Left forelimb (tissue), 1 donor: Measurements from ENCODE around the gene CMTM4.
"Not testable (repeated sequence)": the region's sequence is repeated elsewhere in the genome, so short reads cannot be mapped to it uniquely, and the experiment has no call there.

Experiments used
- DNase-seq: peaks from one replicate; pipeline ENCODE4 v3.0.0-alpha.2; 2018; ENCODE audit warnings: low spot score

The CMTM4 gene

GRCh38 chr16:66641387-66641786, 55.2 kb downstream of the CMTM4 start:
- no peak for DNase-seq

GRCh38 chr16:66640724-66641314, 55.7 kb downstream of the CMTM4 start:
- DNase-seq, result no peak

- DNase-seq, result no peak
Observed at GRCh38 chr16:66639091-66639885, 57.3 kb downstream of the CMTM4 start.

DNA sequence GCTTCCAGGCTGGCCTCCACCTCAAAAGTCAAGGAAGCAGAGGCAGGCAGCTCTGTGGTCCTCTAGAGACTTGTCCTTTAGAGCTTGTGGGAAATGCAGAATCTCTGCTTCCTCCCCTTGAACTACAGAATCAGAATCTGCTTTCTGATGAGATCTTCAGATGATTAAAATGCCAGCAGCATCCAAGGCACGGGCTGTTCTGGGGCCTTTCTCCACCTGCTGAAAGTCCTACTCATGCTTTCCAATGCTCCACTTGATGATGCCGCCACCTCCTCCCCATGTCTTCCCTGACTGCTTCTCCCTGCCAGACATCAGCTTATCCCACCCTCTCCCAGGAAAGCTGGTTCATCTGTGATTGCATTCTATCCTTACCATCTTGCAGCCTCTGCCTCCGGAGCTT, 58.7 kb downstream of the CMTM4 start:
- no peak for DNase-seq

DNA sequence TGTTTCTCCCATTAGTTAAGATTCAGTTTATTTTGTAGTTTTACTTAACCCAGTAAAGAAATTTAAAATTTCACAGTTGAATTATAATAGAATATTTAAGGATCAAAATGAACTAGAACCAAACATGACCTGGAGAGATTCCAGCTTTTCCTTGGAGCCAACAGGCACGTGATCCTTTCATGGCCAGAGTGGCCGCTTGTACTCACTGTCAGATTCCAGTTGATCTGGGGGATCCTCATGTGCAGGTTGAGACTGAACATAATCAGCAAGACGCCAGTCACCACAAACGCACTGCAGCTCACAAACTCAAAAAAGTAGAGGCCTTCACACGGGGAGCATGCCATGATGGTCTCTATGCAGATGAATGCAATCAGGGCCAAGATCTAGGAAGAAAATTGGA, 60.3 kb downstream of the CMTM4 start:
- no peak for DNase-seq

- no peak for DNase-seq
Observed at GRCh38 chr16:66635406-66635805, 61.1 kb downstream of the CMTM4 start.

DNA sequence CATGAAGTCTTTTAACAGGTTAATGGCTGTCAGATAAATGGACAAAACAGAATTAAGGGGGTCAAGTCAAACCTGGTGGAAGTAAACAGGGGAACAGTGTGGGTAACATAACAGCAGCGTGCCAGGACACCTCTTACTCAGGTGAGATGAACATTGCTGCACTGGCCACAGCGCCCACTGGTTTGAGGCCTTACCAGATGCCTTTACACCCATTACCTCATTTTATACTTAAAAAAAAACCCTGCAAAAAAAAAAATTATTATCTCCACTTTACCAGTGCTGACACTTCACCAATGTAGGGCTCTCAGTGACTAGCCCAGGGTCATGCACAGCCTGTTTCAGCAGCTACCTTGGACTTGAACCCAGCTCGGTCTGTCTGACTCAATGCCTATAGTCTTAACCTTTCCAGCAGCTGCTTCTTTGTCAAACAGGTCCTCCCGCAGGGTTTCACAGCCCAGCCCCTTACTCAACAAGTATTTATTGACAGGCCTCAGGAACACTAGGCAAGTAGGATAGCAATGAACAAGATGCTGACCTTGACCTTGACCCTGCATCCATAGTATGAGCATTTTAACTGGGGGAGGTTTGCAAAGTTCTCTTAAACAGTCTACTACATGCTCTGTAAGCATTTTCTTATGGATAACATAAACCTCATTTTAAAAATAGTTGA, 61.9 kb downstream of the CMTM4 start:
- no peak for DNase-seq

GRCh38 chr16:66631558-66631957, 65.0 kb downstream of the CMTM4 start:
- not testable (repeated sequence) for DNase-seq

GRCh38 chr16:66630561-66631260, 65.8 kb downstream of the CMTM4 start:
- not testable (repeated sequence) for DNase-seq

DNA sequence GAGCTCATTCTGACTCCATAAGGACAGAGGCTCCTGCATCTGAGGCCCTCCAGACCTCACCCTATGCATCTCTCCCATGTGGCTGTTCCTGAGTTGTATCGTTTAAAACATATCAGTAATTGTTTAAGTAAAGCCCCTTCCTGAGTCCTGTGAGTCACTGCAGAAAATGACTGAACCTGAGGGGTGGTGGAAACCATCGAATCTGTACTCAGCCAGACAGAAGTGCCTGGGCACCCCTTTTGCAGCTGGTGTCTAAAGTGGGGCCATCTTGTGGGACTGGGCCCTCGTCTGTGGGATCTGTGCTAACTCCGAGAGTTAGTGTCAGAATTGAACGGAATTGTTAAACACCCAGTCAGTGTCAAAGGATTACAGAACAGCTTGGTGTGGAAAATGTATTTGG, 66.7 kb downstream of the CMTM4 start:
- DNase-seq, result no peak

DNA sequence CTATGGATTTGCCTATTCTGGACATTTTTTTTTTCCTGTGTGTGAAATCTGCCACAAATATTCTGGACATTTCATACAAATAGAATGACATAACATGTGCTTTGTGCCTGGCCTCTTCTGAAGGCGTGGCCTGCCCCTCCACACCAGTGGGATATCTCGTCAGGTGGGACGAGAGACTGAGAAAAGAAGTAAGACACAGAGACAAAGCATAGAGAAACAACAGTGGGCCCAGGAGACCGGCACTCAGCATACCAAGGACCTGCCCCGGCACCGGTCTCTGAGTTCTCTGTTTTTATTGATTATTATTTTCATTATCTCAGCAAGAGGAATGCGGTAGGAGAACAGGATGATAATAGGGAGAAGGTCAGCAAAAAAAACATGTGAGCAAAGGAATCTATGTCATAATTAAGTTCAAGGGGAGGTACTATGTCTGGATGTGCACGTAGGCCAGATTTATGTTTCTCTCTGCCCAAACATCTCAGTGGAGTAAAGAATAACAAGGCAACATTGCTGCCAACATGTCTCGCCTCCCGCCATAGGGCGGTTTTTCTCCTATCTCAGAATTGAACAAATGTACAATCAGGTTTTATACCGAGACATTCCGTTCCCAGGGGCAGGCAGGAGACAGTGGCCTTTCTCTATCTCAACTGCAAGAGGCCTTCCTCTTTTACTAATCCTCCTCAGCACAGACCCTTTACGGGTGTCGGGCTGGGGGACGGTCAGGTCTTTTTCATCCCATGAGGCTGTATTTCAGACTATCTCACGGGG, 68.7 kb downstream of the CMTM4 start:
- not testable (repeated sequence) for DNase-seq

DNA sequence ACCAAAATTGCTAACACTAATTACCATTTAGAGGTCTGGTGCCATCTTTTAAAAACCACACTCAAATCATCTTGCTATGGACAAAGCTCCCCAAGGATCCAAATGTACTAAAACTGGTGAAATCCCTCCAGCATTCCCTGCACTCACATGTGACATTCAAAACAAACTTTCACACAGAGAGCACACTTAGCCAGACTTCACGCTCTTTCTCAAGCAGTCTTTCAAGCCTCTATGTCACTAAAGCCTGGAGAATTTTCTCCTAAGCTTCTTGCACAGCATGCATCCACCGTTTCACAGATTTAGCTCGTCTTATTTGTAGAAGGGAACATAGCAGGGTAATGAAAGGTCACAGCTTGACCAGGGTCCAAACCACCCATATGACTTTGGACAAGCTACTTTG, 72.8 kb downstream of the CMTM4 start:
- DNase-seq, result no peak

GRCh38 chr16:66622863-66623262, 73.7 kb downstream of the CMTM4 start:
- DNase-seq, result no peak

DNA sequence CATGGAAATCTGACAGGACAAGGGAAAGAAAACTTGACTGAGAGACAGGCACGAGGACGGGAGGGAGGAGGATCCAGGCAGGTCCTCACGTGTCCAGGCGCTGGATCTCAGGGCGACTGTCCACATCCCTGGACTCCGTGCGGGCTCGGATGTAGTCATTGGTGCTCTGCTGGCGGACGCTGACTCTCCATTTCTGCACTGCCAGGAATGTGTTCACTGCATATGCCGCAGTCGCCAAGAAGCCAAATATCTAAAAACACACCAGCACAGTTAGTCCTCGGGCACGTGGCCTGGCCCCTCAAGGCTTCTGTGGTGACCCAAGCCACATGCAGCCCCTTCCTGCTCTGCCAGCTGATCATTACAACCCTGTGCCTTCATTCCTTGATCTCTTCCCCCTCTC, 74.6 kb downstream of the CMTM4 start:
- no peak for DNase-seq

GRCh38 chr16:66620429-66620795, 76.1 kb downstream of the CMTM4 start:
- DNase-seq, result no peak

DNA sequence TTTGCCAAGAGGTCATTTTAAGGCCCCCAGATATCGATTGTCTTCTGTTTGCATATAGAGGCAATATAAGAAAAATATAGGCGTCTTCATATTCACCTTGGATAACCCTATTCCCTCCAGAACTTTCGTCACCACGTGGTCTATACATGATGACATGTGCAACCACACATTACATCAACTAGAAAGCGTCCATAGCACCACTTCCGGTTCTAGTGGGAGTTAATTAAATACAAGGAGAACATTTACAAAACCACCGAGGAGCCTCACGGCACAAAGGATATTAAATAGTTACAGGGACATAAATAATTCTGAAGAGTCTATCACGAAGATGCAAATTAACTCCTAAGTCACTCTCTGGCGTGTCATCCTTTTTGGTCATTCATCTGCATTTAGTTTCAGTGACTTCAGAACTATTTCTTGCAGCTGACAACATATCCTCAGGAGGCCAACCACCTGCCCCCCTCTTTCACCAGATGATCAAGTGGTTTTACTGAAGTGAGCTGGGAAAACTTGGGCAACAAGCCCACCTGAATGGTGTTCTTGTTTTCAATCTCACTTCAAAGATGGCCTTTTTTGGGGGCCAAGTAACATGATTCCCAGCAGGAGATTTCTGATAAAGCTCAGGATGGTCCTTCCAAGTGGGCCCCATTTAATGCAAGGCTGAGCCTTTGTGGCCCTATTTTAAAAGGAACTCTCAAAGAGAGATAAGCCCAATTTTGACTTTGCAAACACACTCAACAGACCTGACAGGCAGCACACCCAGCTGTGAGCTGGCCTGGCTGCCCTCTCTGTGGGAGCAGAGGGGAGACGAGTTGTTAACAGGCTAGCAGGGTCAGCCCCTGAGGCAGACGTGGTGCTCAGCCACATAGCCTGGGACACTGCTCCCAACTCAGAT, 76.8 kb downstream of the CMTM4 start:
- no peak for DNase-seq

DNA sequence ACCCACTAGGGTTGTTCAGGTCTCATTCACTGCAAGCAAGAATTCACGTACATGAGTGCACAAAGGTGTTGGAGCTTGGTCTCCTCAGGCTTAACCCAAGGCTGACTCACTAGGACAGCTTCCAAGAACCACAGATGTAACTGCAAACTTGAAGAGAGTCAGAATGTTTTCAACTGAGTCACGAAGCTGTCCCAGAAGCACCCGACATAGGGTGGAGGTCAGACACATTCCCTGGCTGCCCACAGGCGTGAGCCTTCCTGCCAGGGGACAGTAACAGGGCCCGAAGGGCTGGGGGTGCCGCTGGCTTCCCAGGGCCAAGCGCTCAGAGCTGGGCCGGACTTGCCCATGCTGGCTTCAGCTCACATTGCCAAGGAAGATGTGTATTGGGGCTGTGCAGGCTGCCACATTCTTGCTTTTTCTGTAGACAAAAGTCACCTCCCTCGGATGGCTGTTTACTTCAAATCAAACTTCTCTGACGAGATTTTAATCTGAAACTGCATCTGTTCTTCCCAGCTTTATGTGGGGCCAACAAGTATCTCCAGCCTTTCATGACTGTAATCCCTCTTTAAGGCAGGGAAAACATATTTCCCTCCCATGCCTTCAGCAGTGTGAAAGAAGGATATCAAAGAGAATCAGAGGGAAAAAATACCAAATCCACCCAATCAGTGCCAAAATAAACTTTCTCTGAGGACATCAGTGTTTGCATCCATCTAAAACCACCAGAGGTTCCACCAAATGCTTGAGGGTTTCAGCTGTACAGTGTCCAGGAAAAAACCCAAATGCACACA, 77.8 kb downstream of the CMTM4 start:
- DNase-seq, result no peak

- no peak for DNase-seq
Observed at GRCh38 chr16:66617728-66618127, 78.8 kb downstream of the CMTM4 start.

- no peak for DNase-seq
Observed at GRCh38 chr16:66617010-66617434, 79.5 kb downstream of the CMTM4 start.

DNA sequence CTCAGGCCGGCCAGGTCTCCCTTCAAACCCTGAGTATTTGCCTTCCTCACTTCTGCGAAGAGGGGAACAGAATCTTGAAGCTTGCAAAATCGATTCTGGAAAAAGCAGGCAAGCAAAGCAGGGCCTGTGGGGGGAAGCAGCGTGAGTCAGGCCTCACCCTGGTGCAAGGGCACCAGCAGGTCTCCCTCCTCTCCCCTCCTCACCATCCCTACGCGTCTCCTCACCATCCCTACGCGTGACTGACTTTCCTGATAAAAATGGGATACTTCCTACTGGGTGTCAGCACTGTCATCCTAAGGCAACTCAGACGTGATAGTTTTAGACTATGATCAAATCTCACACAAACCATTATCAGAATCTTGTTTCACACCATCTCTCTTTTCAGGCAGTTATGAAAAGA, 80.0 kb downstream of the CMTM4 start:
- DNase-seq, result no peak
